Activated B cell treated with CpG ODN at 0.5 μM for 24 hours (primary cell): Measurements from ENCODE around the gene ANKRD61. TPM values are rescaled to one million over a fixed set of nuclear protein-coding genes. Genes with fewer than 3 reads are reported as not detected.
A peak's percentile ranks its signal among the peaks of the same experiment; 100 is the strongest.
"Not testable (repeated sequence)": the region's sequence is repeated elsewhere in the genome, so short reads cannot be mapped to it uniquely, and the experiment has no call there.

Experiments used
- ATAC-seq: fragments of 200-7000 bp; cut with Tn5 transposase; one replicate; pipeline ENCODE4 v1.10.0; 2021; ENCODE audit warnings: low read depth, mild to moderate bottlenecking, moderate library complexity
- CTCF ChIA-PET: fragments of 350-600 bp; sonication (Branson Sonifier 250); formaldehyde crosslinking; loops from one replicate; lab custom pipeline; 2021; ENCODE audit warnings: antibody characterized with exemption; lab: Charles Lee
- POLR2A ChIA-PET: fragments of 350-600 bp; sonication (Branson Sonifier 250); formaldehyde crosslinking; loops from one replicate; lab custom pipeline; 2021; ENCODE audit warnings: antibody characterized with exemption; lab: Charles Lee
- DNase-seq: peaks from one replicate; pipeline ENCODE4 v3.0.0; 2022
- H3K27ac Mint-ChIP-seq: one replicate; pipeline ENCODE4 v1.8.0; 2020; ENCODE audit warnings: mixed read lengths
- H3K27me3 Mint-ChIP-seq: one replicate; pipeline ENCODE4 v1.8.0; 2021; ENCODE audit warnings: mixed read lengths
- H3K36me3 Mint-ChIP-seq: one replicate; pipeline ENCODE4 v1.8.0; 2021; ENCODE audit warnings: low read depth, mixed read lengths
- H3K4me1 Mint-ChIP-seq: one replicate; pipeline ENCODE4 v1.8.0; 2021; ENCODE audit warnings: mixed read lengths
- H3K4me3 Mint-ChIP-seq: one replicate; pipeline ENCODE4 v1.8.0; 2020; ENCODE audit warnings: mild to moderate bottlenecking, mixed read lengths
- H3K9me3 Mint-ChIP-seq: one replicate; pipeline ENCODE4 v1.8.0; 2020; ENCODE audit warnings: mixed read lengths
- CTCF ChIP-seq: fragments of 200-600 bp; IDR thresholded peaks from one replicate; pipeline ENCODE4 v1.8.0; 2022; ENCODE audit warnings: antibody characterized with exemption, mild to moderate bottlenecking
- intact Hi-C: fragments of 100-400 bp; cut with micrococcal nuclease; formaldehyde crosslinking; loops from one replicate; pipeline ENCODE4 v1.15.1; 2024
- total RNA-seq: library from RNA; stranded (reverse); gene quantifications from 2 replicates; pipeline ENCODE4 v1.2.3, GENCODE V29; 2022

ANKRD61 gene
- total RNA-seq, 1 donor from 2014 or later, result not detected

- ChIA-PET POLR2A (no interaction called here), CTCF (interaction anchor here (0.9 kb wide), 1 partner anchor 57 kb away, joined by 3 read pairs; no protein-coding TSS in a partner anchor)
- Mint-ChIP-seq H3K4me1 (no peaks in the 10 kb centered on the region), H3K36me3 (peaks cover 51% of the 10 kb centered on the region), H3K4me3 (no peak overlapping the region), H3K27ac (no peak overlapping the region), H3K27me3 (no peaks in the 10 kb centered on the region), H3K9me3 (no peaks in the 10 kb centered on the region)
- no peak for TF ChIP-seq CTCF
- ATAC-seq (no peak), DNase-seq (no peak)
- intact Hi-C loops, result no loop called here
These were observed 18.6 kb downstream of the ANKRD61 start for GRCh38 chr7:6049780-6050179.

GRCh38 chr7:6051185-6051584, 20.0 kb downstream of the ANKRD61 start:
- POLR2A ChIA-PET, result interaction anchor here (0.7 kb wide), 1 partner anchor 54 kb away, joined by 4 read pairs; no protein-coding TSS in a partner anchor

GRCh38 chr7:6056616-6057015, 25.4 kb downstream of the ANKRD61 start:
- intact Hi-C loops, result no loop called here
- Mint-ChIP-seq H3K27ac (peak overlapping the region; percentile 53), H3K4me3 (no peak overlapping the region), H3K36me3 (peaks cover 24% of the 10 kb centered on the region), H3K27me3 (no peaks in the 10 kb centered on the region), H3K4me1 (peaks cover 26% of the 10 kb centered on the region), H3K9me3 (no peaks in the 10 kb centered on the region)
- no peak for TF ChIP-seq CTCF
- CTCF ChIA-PET, result no interaction called here
- ATAC-seq, result no peak
- POLR2A ChIA-PET, result interaction anchor here (0.6 to 0.7 kb wide), 3 partner anchors 10 to 62 kb away, joined by 5 to 7 read pairs (median 6); no protein-coding TSS in a partner anchor
- DNase-seq, result no peak

More at GRCh38 chr7:6051185-6051584, 20.0 kb downstream of the ANKRD61 start:
- H3K27ac Mint-ChIP-seq, CTCF ChIA-PET, H3K27me3 Mint-ChIP-seq, H3K4me3 Mint-ChIP-seq, DNase-seq, H3K9me3 Mint-ChIP-seq, intact Hi-C loops, ATAC-seq, H3K4me1 Mint-ChIP-seq: not testable (repeated sequence)
- peaks cover 50% of the 10 kb centered on the region for H3K36me3 Mint-ChIP-seq

GRCh38 chr7:6057316-6058129, 26.3 kb downstream of the ANKRD61 start:
- Mint-ChIP-seq H3K9me3 (no peaks in the 10 kb centered on the region), H3K4me3 (peak overlapping the region; percentile 96), H3K4me1 (peaks cover 26% of the 10 kb centered on the region), H3K27ac (peak overlapping the region; percentile 94), H3K36me3 (peaks cover 22% of the 10 kb centered on the region), H3K27me3 (no peaks in the 10 kb centered on the region)
- ChIA-PET POLR2A (interaction anchor here (0.7 to 1.3 kb wide), 3 partner anchors 9 to 1177 kb away, joined by 5 to 7 read pairs (median 6); no protein-coding TSS in a partner anchor), CTCF (no interaction called here)
- DNase-seq (no peak), ATAC-seq (no peak)
- no peak for TF ChIP-seq CTCF
- intact Hi-C loops, result no loop called here

- H3K9me3 Mint-ChIP-seq, H3K27ac Mint-ChIP-seq, intact Hi-C loops, CTCF ChIA-PET, H3K36me3 Mint-ChIP-seq, H3K4me3 Mint-ChIP-seq, H3K27me3 Mint-ChIP-seq, ATAC-seq, DNase-seq: not testable (repeated sequence)
- peaks cover 26% of the 10 kb centered on the region for H3K4me1 Mint-ChIP-seq
- POLR2A ChIA-PET, result interaction anchor here (0.6 kb wide), 2 partner anchors 50 to 388 kb away, joined by 4 to 10 read pairs; no protein-coding TSS in a partner anchor
These were observed 28.8 kb downstream of the ANKRD61 start for GRCh38 chr7:6059941-6060340.

- intact Hi-C loops, result no loop called here
- Mint-ChIP-seq H3K4me3 (no peak overlapping the region), H3K9me3 (no peaks in the 10 kb centered on the region), H3K27me3 (no peaks in the 10 kb centered on the region), H3K27ac (peak overlapping the region; percentile 3), H3K4me1 (peaks cover 14% of the 10 kb centered on the region), H3K36me3 (no peaks in the 10 kb centered on the region)
- DNase-seq (no peak), ATAC-seq (peak; percentile 85)
- ChIA-PET CTCF (no interaction called here), POLR2A (interaction anchor here (0.9 kb wide), 1 partner anchor 12 kb away, joined by 3 read pairs; no protein-coding TSS in a partner anchor)
- no peak for TF ChIP-seq CTCF
These were observed 40.2 kb downstream of the ANKRD61 start for GRCh38 chr7:6071406-6071805.
